ENCODE results near the gene HDAC11. TPM values are rescaled to one million over a fixed set of nuclear protein-coding genes. Genes with fewer than 3 reads are reported as not detected.

HDAC11 gene
- total RNA-seq, 6 donors from 2014 or later, result 11.5 to 28.1 (median 18.0) TPM

GRCh38 chr3:13457593-13457992, 22.5 kb upstream of the HDAC11 start:
- TF ChIP-seq CTCF (IDR thresholded peaks at IDR 0.05), result no peak
- TF ChIP-seq EP300 (IDR thresholded peaks at IDR 0.05), result no peak
- TF ChIP-seq POLR2A (IDR thresholded peaks at IDR 0.05), result no peak
- no peak for TF ChIP-seq POLR2AphosphoS5 (IDR thresholded peaks at IDR 0.05)
- no peak overlapping the region for H3K4me3 ChIP-seq
- DNase-seq (no peak), ATAC-seq (ENCODE audit: low FRiP score in 2 of 2) (no peak)
- peaks cover 0 to 8% (median under 1%) of the 10 kb centered on the region in 4 donors for H3K4me1 ChIP-seq
- H3K9me3 ChIP-seq, result no peaks in the 10 kb centered on the region
- no peaks in the 10 kb centered on the region for H3K36me3 ChIP-seq
- no peak overlapping the region for H3K27ac ChIP-seq
- H3K27me3 ChIP-seq, result no peaks in the 10 kb centered on the region
- WGBS, 2 donors, result 65 to 68% methylated on average over 4 of the region's 4 CpGs

GRCh38 chr3:13459605-13460340, 20.3 kb upstream of the HDAC11 start:
- no peak for TF ChIP-seq POLR2A (IDR thresholded peaks at IDR 0.05)
- TF ChIP-seq CTCF (IDR thresholded peaks at IDR 0.05), result no peak
- no peak for TF ChIP-seq EP300 (IDR thresholded peaks at IDR 0.05)

GRCh38 chr3:13460341-13460736, 19.8 kb upstream of the HDAC11 start:
- WGBS, 2 donors, result 98 to 100% methylated on average over 2 to 7 of the region's 7 CpGs
- DNase-seq, result no peak
- TF ChIP-seq EP300 (IDR thresholded peaks at IDR 0.05), result no peak
- TF ChIP-seq CTCF (IDR thresholded peaks at IDR 0.05), result no peak
- no peak for TF ChIP-seq POLR2A (IDR thresholded peaks at IDR 0.05)
- TF ChIP-seq POLR2AphosphoS5 (IDR thresholded peaks at IDR 0.05), result no peak
- Histone ChIP-seq H3K27me3 (no peaks in the 10 kb centered on the region), H3K9me3 (no peaks in the 10 kb centered on the region), H3K4me3 (no peak overlapping the region), H3K27ac (no peak overlapping the region), H3K36me3 (no peaks in the 10 kb centered on the region), H3K4me1 (peaks cover 0 to 4% (median 0%) of the 10 kb centered on the region in 4 donors)
- ATAC-seq (ENCODE audit: low FRiP score in 2 of 2), result no peak

More at GRCh38 chr3:13459605-13460340, 20.3 kb upstream of the HDAC11 start:
- H3K4me1 ChIP-seq, result peaks cover 0 to 4% (median 0%) of the 10 kb centered on the region in 4 donors
- no peak for DNase-seq
- ATAC-seq (ENCODE audit: low FRiP score in 2 of 2), result no peak
- no peak overlapping the region for H3K27ac ChIP-seq
- no peaks in the 10 kb centered on the region for H3K27me3 ChIP-seq
- 71 to 80% methylated on average over 9 of the region's 9 CpGs for WGBS, 2 donors
- no peaks in the 10 kb centered on the region for H3K9me3 ChIP-seq
- H3K4me3 ChIP-seq, result no peak overlapping the region
- H3K36me3 ChIP-seq, result no peaks in the 10 kb centered on the region

- no peak overlapping the region for H3K4me3 ChIP-seq
- H3K4me1 ChIP-seq, result peaks cover 0 to 4% (median 0%) of the 10 kb centered on the region in 4 donors
- no peak overlapping the region for H3K27ac ChIP-seq
- H3K36me3 ChIP-seq, result no peaks in the 10 kb centered on the region
- 33 to 43% methylated on average over 11 to 14 of the region's 14 CpGs for WGBS, 2 donors
- DNase-seq (peak in 1 of 2 donors; percentile 64), ATAC-seq (ENCODE audit: low FRiP score in 2 of 2) (peak; percentile 52 to 59)
- H3K9me3 ChIP-seq, result no peaks in the 10 kb centered on the region
- TF ChIP-seq POLR2AphosphoS5 (IDR thresholded peaks at IDR 0.05), result no peak
- no peak for TF ChIP-seq EP300 (IDR thresholded peaks at IDR 0.05)
- peak; percentile 27 to 64 (median 56) for TF ChIP-seq CTCF (IDR thresholded peaks at IDR 0.05)
- no peak for TF ChIP-seq POLR2A (IDR thresholded peaks at IDR 0.05)
- H3K27me3 ChIP-seq, result no peaks in the 10 kb centered on the region
Measured at GRCh38 chr3:13461169-13462124, 18.7 kb upstream of the HDAC11 start.

All from upper lobe of left lung (tissue), 6 donors.